Measurements from ENCODE around the gene HLA-F.

The HLA-F gene

GRCh38 chr6:29764422-29765196, 41.4 kb downstream of the HLA-F start:
- DNase-seq: no peak

GRCh38 chr6:29769336-29769735, 46.1 kb downstream of the HLA-F start:
- no peak for DNase-seq

GRCh38 chr6:29770306-29770705, 47.1 kb downstream of the HLA-F start:
- no peak for DNase-seq

GRCh38 chr6:29776684-29777083, 53.5 kb downstream of the HLA-F start:
- no peak for DNase-seq

All from NCI-H2227 treated with DMSO at 0.1 percent for 48 hours (cell line).